GM21515 (cell line): ENCODE data around the gene USP40.

Source experiments
- ATAC-seq: cut with Tn5 transposase; IDR thresholded peaks from one replicate; pipeline ENCODE4 v1.9.1; 2021; ENCODE audit not compliant: unreplicated experiment

The USP40 gene

GRCh38 chr2:233434666-233435330 lies 131.8 kb downstream of the USP40 start:
- ATAC-seq, result no peak

DNA sequence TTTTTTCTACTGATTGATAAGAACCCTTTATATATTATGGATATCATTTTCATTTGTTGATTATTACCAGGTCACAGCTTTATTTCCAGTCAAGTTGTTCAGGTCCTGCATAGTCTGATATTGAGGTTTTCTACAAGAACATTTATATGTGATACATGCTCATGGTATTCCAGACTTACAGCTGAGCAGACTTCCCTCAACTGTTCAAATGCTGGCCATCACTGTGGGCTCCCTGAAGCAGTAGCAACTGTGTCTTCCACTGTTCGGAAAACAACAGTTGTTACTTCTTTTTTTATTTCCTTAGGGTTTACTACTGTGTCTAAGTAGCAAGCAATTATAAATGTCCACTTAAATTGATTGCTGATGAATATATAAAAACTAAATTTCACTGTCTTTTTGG lies 132.8 kb downstream of the USP40 start:
- ATAC-seq, result no peak

DNA sequence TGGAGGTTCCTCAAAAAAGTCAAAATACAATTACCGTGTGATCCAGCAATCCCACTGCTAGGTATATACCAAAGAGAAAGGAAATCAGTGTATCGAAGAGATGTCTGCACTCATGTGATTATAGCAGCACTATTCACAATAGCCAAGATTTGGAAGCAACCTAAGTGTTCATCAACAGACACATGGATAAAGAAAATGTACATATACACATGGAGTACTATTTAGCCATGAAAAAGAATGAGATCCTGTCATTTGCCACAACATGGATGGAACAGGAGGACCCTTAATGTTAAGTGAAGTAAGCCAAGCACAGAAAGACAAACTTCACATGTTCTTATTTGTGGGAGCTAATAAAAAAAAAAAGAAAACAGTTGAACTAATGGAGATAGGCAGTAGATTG lies 133.6 kb downstream of the USP40 start:
- ATAC-seq, result no peak

GRCh38 chr2:233430651-233431050 lies 135.9 kb downstream of the USP40 start:
- ATAC-seq, result no peak

DNA sequence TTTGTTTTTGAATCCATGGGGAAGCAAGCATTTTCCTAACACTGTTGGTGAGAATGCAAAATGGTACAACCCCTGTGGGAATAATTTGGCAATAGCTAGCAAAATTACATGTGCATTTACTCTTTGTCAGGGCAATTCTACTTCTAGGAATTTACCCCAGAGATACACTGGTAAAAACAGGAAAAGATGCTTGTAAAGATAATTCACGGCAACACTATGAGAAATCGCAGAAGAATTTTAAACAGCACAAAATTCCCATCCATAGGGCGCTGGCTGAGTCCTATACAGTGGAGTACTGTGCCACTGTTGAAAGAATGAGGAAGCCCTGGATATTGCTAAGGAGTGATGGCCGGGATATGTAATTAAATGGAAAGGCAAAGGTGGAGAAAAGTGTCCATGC lies 136.5 kb downstream of the USP40 start:
- ATAC-seq, result no peak

- no peak for ATAC-seq
Observed at GRCh38 chr2:233429175-233429897, 137.2 kb downstream of the USP40 start.

GRCh38 chr2:233428438-233428837 lies 138.1 kb downstream of the USP40 start:
- ATAC-seq, result no peak

DNA sequence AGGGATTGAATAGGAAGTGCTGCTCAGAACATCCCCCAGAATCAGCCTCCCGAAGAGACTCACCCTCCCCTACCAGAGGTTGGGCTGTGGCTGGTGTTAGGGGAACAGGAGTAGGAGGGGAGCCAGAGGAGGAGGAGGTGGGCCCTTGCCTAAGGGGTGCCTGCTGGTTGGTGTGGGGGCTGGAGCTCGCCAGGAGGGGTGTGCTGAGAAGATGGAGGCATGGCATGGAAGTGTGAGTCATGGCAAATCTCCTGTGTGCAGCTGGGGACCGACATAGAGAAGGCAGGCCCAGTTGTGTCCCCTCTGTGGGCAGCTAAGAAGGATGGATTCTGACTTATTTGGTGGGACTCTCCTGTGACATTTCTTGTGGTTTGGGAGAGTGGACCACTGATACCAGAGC lies 138.6 kb downstream of the USP40 start:
- no peak for ATAC-seq

GRCh38 chr2:233426619-233427342 lies 139.8 kb downstream of the USP40 start:
- ATAC-seq, result no peak
